HG03103 (cell line): Measurements from ENCODE around the gene ZNF655.
"Not testable (repeated sequence)": the region's sequence is repeated elsewhere in the genome, so short reads cannot be mapped to it uniquely, and the experiment has no call there.

ENCODE experiments used
- ATAC-seq: cut with Tn5 transposase; IDR thresholded peaks from one replicate; pipeline ENCODE4 v1.9.1; 2021; ENCODE audit warnings: low read depth; ENCODE audit not compliant: unreplicated experiment

Gene ZNF655, protein sequence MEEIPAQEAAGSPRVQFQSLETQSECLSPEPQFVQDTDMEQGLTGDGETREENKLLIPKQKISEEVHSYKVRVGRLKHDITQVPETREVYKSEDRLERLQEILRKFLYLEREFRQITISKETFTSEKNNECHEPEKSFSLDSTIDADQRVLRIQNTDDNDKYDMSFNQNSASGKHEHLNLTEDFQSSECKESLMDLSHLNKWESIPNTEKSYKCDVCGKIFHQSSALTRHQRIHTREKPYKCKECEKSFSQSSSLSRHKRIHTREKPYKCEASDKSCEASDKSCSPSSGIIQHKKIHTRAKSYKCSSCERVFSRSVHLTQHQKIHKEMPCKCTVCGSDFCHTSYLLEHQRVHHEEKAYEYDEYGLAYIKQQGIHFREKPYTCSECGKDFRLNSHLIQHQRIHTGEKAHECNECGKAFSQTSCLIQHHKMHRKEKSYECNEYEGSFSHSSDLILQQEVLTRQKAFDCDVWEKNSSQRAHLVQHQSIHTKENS

DNA sequence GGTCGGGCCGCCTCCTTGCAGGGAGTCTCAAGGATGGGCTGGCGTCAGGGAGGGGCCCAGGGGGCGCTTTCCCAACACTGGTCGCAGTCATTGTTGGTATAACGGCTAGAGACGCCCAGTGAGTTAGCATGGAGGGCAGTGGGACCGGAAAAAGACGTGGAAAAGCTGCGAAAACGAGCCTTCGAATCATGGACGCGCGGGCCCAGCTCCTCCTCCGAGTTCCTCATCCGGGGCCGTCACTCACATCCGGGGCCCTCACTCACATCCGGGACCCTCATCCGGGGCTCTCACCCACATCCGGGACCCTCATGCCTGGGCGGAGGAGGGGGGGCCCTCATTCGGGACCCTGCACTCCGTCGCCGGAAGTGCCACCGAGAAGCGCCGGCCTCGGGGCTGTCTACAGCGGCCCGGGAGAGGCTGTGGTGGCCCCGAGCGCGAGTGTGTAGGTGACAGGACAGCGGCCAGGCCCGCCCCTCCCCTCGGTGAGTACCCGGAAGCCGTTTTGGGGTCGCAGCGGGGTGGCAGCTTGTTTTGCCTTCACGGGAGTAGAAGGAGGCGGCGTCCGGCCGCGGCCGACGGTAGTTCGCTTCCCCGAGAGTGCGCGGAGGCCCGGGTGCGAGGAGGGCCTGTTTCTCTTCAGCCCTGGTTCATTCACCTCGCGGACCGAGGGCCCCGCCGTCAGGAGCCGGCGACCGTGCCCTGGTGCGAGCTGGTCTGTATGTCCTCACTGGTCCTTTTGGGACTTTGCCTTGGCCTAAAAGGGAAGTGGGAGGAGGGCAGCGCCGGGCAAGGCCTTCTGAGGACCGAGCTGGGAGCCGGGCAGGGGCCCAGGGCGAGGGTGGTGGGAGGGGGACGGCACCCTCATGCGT, at the start of gene ZNF655:
Gene ZNF655 (plus strand): TSS at position 337 of the 869 bp plus-strand sequence. CDS start 1,918 bp downstream, outside the sequence.
- ATAC-seq: peak; percentile 66

DNA sequence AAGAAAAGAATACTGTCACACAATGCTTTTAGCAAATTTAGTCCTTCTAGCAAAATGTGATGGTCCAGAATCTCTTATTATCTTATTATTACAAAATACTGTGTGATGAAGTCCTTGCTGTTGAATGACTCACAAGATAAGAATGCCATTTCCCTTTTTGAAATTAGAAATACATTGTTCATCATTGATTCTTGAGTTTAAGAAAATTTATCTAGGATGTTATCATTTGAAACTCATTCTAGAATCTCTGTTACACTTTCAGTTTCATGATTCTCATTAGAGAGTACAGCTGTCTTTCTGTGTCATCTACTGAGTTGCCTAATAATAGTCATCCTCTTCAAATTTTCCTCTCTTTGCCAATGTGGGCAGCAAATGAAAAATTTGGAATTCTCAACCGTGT, 44.4 kb upstream of the ZNF655 start:
- no peak for ATAC-seq

DNA sequence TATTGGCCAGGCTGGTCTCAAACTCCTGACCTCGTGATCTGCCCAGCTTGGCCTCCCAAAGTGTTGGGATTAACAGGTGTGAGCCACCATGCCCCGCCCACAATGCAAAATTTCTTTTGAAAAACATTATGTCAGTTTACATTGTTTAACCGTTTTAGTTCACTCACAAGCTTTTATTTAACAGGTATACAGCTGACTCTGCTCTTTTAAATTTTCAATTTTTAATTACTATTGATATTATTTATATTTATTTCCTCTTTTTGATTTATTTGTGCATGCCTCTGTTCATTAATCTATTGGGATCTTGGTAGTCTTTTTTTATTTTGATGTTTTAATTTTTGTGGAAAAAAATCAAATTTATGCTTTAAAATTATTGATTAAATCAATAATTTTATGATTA, 37.0 kb upstream of the ZNF655 start:
- ATAC-seq: no peak

DNA sequence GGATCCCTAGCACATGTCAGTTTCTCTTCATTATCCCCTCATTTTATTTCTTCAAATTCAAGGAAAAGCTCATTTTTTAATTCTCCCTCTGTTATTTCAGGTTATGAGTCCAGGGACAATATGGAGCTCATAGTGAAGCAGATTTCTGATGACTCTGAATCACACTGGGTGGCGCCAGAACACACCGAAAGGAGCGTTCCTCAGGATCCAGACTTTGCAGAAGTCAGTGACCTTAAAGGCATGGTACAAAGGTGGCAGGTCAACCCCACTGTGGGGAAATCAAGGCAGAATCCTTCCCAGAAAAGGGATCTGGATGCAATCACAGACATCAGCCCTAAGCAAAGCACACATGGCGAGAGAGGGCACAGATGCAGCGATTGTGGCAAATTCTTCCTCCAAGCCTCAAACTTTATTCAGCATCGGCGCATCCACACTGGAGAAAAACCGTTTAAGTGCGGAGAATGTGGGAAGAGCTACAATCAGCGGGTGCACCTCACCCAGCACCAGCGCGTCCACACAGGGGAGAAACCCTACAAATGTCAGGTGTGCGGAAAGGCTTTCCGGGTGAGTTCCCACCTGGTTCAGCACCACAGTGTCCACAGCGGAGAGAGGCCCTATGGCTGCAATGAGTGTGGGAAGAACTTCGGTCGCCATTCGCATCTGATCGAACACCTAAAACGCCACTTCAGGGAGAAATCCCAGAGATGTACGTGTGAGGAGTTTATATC, 32.6 kb upstream of the ZNF655 start:
- ATAC-seq: no peak

DNA sequence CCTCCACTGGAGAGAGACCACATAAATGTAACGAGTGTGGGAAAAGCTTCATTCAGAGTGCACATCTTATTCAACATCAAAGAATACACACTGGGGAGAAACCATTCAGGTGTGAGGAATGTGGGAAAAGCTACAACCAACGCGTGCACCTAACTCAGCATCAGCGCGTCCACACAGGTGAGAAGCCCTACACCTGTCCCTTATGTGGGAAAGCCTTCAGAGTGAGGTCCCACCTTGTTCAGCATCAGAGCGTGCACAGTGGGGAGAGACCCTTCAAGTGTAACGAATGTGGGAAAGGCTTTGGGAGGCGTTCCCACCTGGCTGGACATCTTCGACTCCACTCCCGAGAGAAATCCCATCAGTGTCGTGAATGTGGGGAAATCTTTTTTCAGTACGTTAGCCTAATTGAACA, 27.1 kb upstream of the ZNF655 start:
- ATAC-seq: no peak

DNA sequence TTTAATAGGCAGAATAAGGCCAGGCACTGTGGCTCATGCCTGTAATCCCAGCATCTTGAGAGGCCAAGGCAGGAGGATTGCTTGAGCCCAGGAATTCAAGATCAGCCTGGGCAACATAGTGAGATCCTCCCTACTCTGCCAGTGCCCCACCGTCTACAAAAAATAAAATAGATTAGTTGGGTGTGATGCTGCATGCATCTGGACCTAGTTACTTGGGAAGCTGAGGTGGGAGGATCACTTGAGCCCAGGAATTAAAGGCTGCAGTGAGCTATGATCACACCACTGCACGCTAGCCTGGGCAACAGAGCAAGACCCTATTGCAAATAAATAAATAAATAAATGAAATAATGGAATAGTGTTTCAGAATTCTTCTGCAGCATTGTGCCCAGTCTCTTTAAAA, 22.8 kb upstream of the ZNF655 start:
- no peak for ATAC-seq

DNA sequence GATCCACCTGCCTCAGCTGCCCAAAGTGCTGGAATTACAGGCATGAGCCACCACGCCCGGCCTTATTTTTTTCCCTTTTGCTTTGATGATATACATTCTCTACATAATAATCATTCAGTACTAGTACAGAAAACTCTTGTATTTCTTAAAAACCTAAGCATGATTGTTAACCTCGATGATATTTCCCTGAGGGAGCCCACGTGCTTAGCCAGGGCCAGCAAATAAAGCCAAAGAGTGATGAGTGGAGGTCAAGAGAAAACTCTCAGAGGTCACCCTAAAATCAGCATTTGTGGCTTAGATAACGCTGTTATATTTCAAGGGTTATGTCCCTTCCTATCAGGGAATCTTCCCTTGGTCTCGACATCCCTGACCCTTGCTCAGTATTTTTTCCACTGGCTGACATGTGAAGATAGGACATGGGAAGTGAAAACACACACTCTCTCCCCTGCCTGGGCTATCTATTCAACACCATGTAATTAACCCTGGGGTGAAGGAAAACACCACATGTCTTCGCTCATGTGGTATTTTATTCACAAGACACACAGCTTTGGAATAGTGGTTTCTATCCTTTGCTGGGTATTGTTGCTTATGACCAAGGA, 19.1 kb upstream of the ZNF655 start:
- no peak for ATAC-seq

DNA sequence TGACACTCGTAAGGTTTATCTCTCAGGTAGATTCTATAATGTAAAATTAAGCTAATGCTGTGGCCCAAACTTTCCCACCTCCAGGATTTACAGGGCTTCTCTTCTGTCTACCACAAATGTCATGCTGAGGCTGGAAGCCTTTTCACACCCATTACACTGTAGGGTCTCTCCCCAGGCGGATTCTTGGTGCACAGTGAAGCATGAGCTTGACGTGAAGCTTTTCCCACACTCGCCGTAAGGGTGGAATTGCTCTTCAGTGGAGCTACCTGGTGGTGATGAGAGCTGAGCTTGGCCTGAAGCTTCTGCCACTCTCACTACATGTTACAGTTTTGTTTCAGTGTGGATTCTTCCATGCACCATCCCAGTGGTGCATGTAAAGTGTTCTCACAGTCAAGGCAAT, 17.9 kb upstream of the ZNF655 start:
- no peak for ATAC-seq

DNA sequence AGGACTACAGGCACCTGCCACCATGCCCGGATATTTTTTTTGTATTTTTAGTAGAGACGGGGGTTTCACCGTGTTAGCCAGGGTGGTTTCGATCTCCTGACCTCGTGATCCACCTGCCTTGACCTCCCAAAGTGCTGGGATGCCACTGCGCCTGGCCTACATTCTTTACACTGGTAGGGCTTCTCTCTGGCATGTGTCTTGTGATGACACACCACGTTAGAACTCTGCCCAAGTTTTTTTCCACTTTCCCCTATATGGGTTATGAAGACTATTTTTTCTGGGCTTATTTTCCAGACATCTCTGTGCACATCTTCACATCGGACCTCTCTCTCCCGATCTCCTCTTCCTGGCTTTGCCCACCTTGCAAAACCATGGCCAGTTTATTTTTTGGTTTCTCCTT, 17.2 kb upstream of the ZNF655 start:
- no peak for ATAC-seq

DNA sequence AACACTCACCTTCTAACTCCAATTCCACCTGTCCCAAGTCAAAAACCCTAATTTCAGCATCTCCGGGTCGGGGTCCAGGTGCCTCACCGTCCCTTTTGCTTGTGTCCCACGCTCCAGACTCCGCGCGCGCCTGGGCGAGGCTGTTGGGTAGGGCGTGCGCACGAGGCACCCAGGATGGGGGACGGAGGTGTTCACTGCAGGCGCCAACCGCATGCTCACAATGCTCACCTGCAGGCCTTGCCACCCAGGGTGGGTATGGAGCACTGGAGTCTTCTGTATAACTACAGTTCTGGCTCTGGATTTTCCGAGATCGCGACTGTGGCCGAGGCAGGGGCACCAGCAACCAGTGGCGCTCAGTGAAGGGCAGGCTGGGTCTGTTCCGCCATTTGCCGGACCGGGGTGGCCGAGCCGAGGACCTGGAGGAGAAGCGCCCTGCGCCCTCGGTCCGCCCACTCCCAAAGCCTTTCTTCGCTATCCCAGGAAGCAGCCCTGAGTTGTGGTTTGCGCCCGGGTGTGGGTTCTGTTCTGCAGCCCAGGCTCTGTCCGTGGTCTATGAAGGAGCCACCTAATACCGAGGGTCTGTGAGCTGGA, 15.3 kb upstream of the ZNF655 start:
- no peak for ATAC-seq

DNA sequence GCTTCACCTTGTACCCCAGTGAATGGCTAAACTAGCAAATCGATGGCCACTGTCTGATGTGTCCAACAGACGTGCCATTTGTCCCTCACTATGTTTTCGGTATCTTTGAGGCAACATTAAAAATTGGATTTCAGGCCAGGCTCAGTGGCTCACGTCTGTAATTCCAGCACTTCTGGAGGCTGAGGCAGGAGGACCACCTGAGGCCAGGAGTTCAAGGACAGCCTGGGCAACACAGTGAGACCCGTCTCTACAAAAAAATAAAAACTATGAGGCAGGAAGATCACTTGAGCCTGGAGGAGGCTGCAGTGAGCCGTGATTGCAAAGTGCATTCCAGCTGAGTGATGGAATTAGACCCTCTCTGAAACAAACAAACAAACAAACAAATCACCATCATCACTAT, 14.5 kb upstream of the ZNF655 start:
- ATAC-seq: no peak

DNA sequence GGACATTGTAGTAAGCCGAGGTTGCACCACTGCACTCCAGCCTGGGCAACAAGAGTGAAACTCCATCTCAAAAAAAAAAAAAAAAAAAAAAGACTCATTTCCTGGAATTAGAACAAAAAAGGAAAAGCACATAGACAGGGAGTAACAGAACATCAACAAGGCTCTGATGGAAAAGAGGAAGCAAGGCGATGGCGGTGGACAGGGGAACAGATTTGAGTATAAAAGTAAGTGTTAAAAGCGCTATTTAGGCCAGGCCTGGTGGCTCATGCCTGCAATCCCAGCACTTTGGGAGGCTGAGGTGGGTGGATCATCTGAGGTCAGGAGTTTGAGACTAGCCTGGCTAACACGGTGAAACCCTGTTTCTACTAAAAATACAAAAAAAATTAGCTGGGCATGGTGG, 13.1 kb upstream of the ZNF655 start:
- ATAC-seq: not testable (repeated sequence)

DNA sequence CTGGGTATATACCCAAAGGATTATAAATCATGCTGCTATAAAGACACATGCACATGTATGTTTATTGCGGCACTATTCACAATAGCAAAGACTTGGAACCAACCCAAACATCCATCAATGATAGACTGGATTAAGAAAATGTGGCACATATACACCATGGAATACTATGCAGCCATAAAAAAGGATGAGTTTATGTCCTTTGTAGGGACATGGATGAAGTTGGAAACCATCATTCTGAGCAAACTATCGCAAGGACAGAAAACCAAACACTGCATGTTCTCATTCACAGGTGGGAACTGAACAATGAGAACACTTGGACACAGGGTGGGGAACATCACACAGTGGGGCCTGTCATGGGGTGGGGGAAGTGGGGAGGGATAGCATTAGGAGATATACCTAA, 8.9 kb upstream of the ZNF655 start:
- ATAC-seq: not testable (repeated sequence)

DNA sequence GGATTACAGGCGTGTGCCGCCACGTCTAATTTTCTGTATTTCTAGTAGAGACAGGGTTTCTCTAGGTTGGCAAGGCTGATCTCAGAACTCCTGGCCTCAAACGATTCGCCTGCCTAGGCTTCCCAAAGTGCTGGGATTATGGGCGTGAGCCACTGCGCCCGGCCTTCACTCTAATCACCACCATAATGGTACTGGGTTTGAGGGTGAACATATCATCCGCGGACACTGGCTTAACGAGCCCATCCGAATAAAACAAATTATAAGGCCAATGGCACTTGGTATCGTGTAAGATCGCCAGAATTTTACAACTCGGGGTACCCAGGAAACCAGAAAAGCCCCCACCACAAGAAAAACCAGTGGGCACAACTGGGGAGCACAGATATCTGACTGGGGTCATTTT, 7.1 kb upstream of the ZNF655 start:
- no peak for ATAC-seq

DNA sequence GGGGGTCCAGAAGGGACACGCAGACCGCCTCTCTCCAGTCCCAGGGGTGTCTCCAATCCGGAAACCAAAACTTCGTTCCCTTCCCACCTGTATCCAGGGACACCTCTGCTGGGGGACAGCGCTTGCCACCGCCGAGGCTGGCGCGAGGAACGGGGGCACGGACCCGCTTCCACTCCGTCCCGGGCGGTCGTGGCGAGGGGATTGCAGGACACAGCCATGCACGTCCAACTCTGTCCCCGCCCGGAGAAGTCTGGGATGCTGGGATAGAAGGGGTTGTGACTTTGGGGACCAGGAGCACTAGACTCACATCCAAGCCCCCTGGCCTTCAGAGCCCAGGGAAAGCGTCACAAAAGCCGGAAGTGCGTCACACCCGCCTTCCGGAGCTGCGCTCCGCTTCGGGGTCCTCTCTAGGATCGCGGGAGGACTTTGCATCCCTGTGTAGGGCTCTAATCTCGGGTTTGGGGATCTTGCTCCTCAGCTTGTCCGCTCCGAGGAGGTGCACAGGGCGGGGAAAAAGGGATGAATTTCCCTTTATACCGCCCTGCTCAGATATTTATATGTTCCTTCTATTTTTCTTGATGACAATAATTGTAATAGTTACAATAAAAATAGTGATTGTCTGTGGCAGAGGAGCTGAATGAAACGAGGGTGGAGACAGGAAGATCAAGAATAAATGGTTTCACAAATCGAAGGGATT, 6.5 kb upstream of the ZNF655 start, which contains the start of gene FAM200A:
Gene FAM200A (minus strand): TSS at position 348 of the 697 bp plus-strand sequence. CDS start 3,707 bp downstream, outside the sequence.
- peak; percentile 97 for ATAC-seq

DNA sequence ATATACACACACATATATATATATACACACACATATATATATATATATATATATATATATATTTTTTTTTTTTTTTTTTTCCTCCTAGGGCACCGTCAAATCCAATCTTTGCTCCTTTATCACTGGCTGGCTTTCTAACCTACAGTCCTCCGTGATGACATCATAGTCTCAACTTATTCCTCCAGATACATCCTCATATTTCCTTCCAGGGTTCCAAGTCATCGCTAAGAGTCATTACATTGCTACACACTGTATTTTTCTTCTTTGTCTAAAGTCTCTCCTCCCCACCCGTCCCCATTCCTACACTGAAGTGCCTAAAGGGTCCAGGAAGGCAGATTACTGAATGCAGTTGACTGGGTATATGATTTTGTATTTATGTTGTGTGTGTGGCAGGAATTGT, 5.4 kb upstream of the ZNF655 start:
- ATAC-seq: no peak

DNA sequence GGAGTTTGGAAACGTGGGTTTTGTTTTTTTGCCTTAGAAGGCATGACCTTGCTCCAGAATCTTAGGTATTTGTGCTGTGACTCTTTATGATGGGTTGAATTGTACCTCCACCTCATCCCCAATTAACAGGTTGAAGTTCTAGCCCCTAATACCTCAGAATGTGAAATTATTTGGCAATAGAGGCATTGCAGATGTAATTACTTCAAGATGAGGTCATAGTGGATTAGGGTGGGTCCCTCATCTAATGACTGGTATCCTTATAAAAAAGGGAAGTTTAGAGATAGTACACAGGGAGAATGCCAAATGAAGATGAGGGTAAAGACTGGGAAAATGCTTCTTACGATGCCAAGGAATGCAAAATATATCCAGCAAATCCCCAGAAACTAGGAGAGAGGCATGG, 3.5 kb upstream of the ZNF655 start:
- no peak for ATAC-seq

DNA sequence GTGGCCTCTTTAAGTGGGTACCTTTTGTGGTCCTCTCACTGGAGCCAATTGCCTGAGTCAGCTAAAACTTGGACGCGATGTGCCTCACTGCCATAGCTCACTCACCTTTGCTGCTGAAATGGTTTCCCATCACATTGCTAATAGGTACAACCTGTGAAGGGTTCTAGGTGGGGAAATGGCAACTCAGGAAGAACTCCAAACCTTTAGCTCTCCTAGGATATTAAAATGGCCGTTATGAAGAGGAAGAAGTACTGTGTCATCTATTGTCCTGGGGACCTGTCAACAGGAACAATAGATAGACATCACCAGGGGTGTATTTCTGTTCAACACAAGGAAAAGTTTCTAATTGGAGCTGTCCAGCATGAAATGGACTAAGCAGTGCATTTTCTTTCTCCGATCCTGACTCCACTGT, 1.2 kb upstream of the ZNF655 start:
- no peak for ATAC-seq

DNA sequence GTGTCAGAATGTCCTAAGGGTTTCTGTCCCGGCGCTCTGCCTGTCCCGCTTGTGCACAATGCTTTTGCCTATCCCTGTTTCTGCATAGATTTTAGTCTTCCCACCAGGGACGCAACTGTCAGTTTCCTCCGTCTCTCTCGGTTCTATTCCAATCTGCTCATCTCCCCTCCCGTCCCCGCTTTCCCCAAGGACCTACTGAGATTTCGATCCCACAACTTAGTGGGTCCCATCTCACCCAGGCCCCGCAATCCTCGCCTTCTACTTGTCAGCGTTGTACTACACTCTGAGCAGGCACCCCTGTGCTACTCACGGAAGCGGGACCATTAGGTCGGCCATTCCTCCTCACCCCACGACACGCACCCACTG, 519 bp upstream of the ZNF655 start:
- ATAC-seq: peak; percentile 40
